OCI-LY3 (cell line): ENCODE measurements around the gene AGAP1.

ENCODE experiments used
- H2AFZ ChIP-seq: fragments of 200-600, 300-600 bp; shearing (Covaris generic); 2 replicates; pipeline ENCODE4 v1.6.0; 2014; ENCODE audit warnings: antibody characterized with exemption, low read depth, low read length
- H3K27ac ChIP-seq: fragments of 200-600, 300-600 bp; sonication (generic); 2 replicates; pipeline ENCODE4 v1.5.1; 2014; ENCODE audit warnings: mild to moderate bottlenecking, low read length, moderate library complexity, mixed read lengths
- H3K27me3 ChIP-seq: fragments of 200-600, 300-600 bp; sonication (generic); 2 replicates; pipeline ENCODE4 v1.6.1; 2014; ENCODE audit warnings: low read depth, low read length, mixed read lengths
- H3K36me3 ChIP-seq: fragments of 200-600, 300-600 bp; sonication (generic); replicated peaks from 2 replicates; pipeline ENCODE3; 2014; ENCODE audit warnings: low read depth, low read length, mixed read lengths
- H3K4me1 ChIP-seq: fragments of 300-600, 200-600 bp; sonication (generic); 2 replicates; pipeline ENCODE4 v1.6.1; 2014; ENCODE audit warnings: low read length, mixed read lengths
- H3K4me2 ChIP-seq: fragments of 200-600, 300-600 bp; sonication (generic); 2 replicates; pipeline ENCODE4 v1.6.1; 2014; ENCODE audit warnings: low read length, mixed read lengths
- H3K4me3 ChIP-seq: fragments of 300-600, 200-600 bp; sonication (generic); 2 replicates; pipeline ENCODE4 v1.5.1; 2014; ENCODE audit warnings: antibody characterized with exemption, mild to moderate bottlenecking, low read length, moderate library complexity
- H3K79me2 ChIP-seq: fragments of 300-600, 200-600 bp; shearing (Covaris generic); 2 replicates; pipeline ENCODE4 v1.6.1; 2014; ENCODE audit warnings: mild to moderate bottlenecking, low read length, mixed read lengths
- H3K9ac ChIP-seq: fragments of 300-600, 200-600 bp; shearing (Covaris generic); 2 replicates; pipeline ENCODE4 v1.6.0; 2014; ENCODE audit warnings: mild to moderate bottlenecking, low read length, moderate library complexity
- H3K9me3 ChIP-seq: fragments of 200-600, 300-600 bp; shearing (Covaris generic); 2 replicates; pipeline ENCODE4 v1.6.1; 2014; ENCODE audit warnings: low read length, mixed read lengths; ENCODE audit not compliant: insufficient read depth
- H4K20me1 ChIP-seq: fragments of 200-600, 300-600 bp; sonication (generic); 2 replicates; pipeline ENCODE4 v1.6.1; 2016; ENCODE audit warnings: low read length, mixed read lengths; ENCODE audit not compliant: insufficient read depth
- EZH2phosphoT487 ChIP-seq: fragments of 200-600 bp; shearing (Covaris generic); IDR thresholded peaks from 2 replicates; pipeline ENCODE4 v1.6.1; 2018; ENCODE audit warnings: antibody characterized with exemption, mixed run types, low read depth
- TF ChIP-seq, protein P1 (sequence below): fragments of 200-600, 300-600 bp; sonication (generic); IDR thresholded peaks from 2 replicates; pipeline ENCODE4 v1.5.1; 2014; ENCODE audit warnings: antibody characterized with exemption, low read length, low read depth

AGAP1 gene

DNA sequence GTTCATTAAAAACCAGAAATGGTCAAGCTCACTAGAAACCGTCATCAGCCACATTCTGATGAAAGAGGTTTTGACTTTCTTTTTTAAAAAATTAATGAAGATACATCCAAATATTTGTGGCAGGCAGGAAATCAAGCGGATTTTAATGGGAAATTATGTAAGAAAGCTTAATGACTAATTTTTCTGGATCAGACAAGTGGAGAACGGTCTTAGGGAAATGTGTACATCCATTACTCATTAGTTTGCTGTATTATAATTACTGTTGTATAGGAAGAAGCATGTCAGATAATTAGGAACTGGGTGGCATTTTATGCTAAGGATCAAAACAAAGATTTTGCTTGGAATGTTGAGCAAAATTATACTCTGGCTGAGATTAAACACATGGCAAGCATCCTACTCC lies 39.4 kb downstream of the AGAP1 start:
- no peak overlapping the region for H3K27ac ChIP-seq
- no peak for TF ChIP-seq EZH2phosphoT487
- TF ChIP-seq, protein P1, sequence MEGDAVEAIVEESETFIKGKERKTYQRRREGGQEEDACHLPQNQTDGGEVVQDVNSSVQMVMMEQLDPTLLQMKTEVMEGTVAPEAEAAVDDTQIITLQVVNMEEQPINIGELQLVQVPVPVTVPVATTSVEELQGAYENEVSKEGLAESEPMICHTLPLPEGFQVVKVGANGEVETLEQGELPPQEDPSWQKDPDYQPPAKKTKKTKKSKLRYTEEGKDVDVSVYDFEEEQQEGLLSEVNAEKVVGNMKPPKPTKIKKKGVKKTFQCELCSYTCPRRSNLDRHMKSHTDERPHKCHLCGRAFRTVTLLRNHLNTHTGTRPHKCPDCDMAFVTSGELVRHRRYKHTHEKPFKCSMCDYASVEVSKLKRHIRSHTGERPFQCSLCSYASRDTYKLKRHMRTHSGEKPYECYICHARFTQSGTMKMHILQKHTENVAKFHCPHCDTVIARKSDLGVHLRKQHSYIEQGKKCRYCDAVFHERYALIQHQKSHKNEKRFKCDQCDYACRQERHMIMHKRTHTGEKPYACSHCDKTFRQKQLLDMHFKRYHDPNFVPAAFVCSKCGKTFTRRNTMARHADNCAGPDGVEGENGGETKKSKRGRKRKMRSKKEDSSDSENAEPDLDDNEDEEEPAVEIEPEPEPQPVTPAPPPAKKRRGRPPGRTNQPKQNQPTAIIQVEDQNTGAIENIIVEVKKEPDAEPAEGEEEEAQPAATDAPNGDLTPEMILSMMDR, result no peak
- no peaks in the 10 kb centered on the region for H3K27me3 ChIP-seq
- no peaks in the 10 kb centered on the region for H3K9me3 ChIP-seq
- H3K9ac ChIP-seq, result no peak overlapping the region
- H3K4me2 ChIP-seq, result no peak overlapping the region
- H4K20me1 ChIP-seq, result no peaks in the 10 kb centered on the region
- no peaks in the 10 kb centered on the region for H3K36me3 ChIP-seq
- no peak overlapping the region for H3K4me3 ChIP-seq
- no peak overlapping the region for H2AFZ ChIP-seq
- H3K4me1 ChIP-seq, result no peaks in the 10 kb centered on the region
- H3K79me2 ChIP-seq, result no peaks in the 10 kb centered on the region

DNA sequence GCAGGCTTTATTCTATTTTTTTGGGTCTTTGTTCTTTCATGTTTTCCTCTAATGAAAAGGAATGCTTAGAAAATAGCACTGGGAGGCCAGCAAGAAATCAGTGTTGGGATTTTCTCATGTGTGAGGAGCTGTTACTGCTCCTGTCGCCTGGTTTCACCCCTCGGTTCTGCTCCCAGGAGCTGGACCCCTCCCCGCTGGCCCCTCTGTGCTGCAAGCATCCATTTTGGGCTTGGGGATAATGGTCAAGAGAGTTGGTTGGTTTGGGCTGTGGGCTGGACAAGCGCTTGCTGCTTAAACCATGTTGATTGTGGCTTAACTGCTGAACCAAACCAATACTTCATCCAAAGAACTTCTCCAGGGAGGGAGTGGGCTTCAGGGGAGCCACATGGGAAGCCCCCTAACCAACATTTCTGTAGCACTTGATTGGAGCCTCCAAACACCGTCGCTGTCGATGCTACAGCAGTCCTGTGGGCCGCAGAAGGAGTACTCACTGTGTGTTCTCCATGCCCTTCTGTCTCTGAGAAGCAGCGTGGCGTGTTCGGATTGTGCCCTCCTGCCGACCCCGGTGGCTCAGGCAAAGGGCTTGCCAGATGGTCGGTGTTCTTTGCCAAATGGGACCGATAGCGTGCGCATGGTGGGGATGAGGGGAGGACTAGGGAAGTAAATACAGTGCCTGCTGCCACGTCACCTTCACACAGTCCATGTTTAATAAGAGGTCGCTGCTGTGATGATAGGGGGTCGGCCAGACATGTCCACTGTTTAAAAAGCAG lies 40.0 kb downstream of the AGAP1 start:
- no peak overlapping the region for H3K4me2 ChIP-seq
- no peaks in the 10 kb centered on the region for H4K20me1 ChIP-seq

DNA sequence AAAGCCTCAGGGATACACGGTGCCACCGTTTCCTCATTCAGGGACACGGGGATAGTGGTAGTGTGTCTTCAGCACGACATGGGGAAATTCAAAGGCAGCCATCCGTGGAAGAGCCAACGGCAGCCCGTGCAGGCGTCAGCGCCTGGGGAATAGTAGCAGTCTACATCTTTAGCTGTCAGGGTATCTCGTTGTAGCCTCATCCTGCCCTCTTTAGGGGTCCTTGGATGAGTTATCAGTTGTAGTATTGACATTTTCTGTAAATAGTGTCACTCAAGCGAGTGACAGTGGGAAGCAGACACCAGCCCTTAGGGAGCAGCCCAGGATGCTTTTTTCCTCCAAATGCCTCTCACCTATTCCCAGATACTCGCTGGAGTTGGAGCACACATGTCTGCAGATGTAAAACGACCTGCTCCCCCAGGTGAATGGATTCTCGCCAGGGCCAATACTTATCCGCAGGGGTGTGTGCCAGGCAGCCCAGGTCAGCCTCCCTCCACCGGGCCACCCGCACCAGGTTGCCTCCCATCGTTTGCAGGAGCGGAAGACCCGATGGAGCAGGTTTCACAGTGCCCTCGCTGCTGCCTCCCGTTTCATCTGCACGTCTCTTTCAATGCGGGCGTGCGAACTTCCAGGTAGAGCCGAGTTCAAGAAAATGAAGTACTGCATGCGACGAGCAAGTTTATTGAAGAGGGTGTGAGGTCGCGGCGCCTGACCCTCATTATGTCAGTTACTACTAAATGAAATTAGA lies 41.0 kb downstream of the AGAP1 start:
- Histone ChIP-seq H3K79me2 (no peaks in the 10 kb centered on the region), H3K36me3 (no peaks in the 10 kb centered on the region), H4K20me1 (no peaks in the 10 kb centered on the region), H3K27me3 (no peaks in the 10 kb centered on the region), H3K4me3 (no peak overlapping the region), H3K4me1 (no peaks in the 10 kb centered on the region), H2AFZ (no peak overlapping the region), H3K9ac (no peak overlapping the region), H3K9me3 (no peaks in the 10 kb centered on the region), H3K27ac (no peak overlapping the region), H3K4me2 (no peak overlapping the region)
- no peak for TF ChIP-seq EZH2phosphoT487
- TF ChIP-seq, protein P1, result no peak

More for the DNA sequence above, 40.0 kb downstream of the AGAP1 start:
- TF ChIP-seq, protein P1, result no peak
- TF ChIP-seq EZH2phosphoT487, result no peak
- Histone ChIP-seq H3K36me3 (no peaks in the 10 kb centered on the region), H3K4me3 (no peak overlapping the region), H3K9me3 (no peaks in the 10 kb centered on the region), H3K27ac (no peak overlapping the region), H3K79me2 (no peaks in the 10 kb centered on the region), H3K9ac (no peak overlapping the region), H3K4me1 (no peaks in the 10 kb centered on the region), H2AFZ (no peak overlapping the region), H3K27me3 (no peaks in the 10 kb centered on the region)

DNA sequence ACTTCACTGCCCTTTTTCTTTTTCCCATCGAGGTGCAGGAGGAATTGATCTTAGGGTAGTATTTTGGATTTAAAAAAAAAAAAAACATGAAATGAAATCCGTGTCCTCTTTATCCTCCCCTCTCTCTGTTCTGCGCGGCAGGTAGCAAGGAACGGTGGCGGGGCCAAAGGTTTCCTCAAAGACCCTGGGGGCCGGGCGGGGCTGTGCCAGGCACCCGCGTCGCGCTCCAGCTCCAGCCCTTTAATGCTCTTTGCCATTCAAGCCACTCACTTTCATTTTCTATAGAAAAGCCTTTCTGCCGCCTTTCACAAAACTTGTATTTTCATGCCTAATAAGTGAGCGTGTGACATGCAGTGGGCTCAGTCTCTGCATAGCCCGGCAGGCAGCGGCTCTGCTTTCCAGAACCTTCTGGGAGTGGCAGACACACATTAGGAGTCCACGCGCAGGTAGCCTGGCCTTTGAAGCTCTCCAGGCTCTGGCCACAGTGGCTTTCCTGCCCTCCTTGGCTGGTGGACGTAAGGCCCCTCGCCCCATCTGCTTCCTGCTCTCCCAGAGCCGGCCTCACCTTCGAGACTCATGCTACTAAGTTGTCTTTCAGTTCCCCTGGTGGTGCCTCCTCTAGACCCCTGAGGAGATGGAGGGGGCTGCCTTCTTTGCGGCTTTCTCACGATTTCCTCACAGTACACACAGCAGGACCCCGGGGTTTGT lies 41.7 kb downstream of the AGAP1 start:
- Histone ChIP-seq H4K20me1 (no peaks in the 10 kb centered on the region), H3K79me2 (no peaks in the 10 kb centered on the region), H3K27me3 (no peaks in the 10 kb centered on the region), H3K9me3 (no peaks in the 10 kb centered on the region), H3K27ac (no peak overlapping the region), H3K9ac (no peak overlapping the region), H2AFZ (no peak overlapping the region), H3K4me1 (no peaks in the 10 kb centered on the region), H3K36me3 (no peaks in the 10 kb centered on the region), H3K4me2 (no peak overlapping the region), H3K4me3 (no peak overlapping the region)
- no peak for TF ChIP-seq EZH2phosphoT487
- TF ChIP-seq, protein P1, result no peak
